NAMALWA (cell line): ENCODE measurements around the gene INIP.
"Not testable (repeated sequence)": the region's sequence is repeated elsewhere in the genome, so short reads cannot be mapped to it uniquely, and the experiment has no call there.

Experiments
- DNase-seq: peaks from one replicate; pipeline ENCODE4 v3.0.0-alpha.2; 2015; ENCODE audit warnings: low spot score

The INIP gene

DNA sequence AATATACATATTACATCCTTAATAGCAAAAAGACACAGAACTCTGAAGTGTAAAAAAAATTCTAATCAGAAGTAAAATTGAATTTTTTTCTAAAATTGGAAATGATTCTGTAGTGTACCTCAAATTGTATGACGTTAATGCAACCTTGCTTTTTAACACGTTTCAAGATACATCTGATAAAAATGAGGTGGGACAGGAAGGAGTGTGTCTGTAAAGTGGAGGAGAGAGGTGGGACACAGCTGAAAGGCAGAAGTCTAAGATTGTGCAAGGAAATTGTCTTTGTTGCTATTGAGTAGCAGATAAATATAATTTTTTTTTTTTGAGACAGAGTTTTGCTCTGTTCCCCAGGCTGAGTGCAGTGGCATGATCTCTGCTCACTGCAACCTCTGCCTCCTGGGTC is 17.0 kb upstream of the INIP start:
- no peak for DNase-seq

DNA sequence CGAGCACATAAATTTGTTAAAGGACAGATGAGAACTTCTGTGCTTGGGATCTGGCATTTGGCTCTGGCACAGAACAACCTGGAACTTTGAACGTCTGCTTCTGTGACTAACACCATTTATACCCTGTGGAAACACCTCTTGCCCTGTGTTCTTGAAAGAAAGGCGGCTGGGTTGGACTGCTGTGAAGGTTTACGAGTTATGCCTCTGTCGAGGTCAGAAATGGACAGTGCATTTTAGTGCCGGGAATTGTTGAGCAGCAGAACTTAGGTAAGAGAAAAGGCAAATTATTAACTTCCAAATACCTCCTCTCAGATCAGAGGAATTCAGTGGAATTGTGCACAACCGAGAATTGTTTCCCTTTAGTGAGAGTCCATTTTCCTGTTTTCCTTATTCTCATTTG is 14.1 kb upstream of the INIP start:
- DNase-seq, result no peak

DNA sequence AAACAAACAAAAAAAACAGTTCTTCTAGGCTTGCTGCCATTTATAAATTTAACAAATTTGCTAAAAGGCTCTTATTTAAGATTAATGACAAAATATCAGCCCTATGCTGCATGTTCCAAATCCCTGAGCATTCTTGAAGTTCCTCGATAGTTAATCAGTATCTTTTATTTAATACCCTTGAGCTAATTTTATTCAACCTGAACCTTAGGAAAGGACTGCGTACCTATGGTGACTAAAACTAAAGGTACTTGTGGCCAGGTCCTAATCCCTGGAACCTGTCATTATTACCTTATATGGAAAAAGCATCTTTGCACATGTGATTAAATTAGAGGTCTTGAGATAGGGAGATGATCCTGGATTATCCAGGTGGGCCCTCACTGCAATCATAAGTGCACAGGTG is 10.5 kb upstream of the INIP start:
- no peak for DNase-seq

DNA sequence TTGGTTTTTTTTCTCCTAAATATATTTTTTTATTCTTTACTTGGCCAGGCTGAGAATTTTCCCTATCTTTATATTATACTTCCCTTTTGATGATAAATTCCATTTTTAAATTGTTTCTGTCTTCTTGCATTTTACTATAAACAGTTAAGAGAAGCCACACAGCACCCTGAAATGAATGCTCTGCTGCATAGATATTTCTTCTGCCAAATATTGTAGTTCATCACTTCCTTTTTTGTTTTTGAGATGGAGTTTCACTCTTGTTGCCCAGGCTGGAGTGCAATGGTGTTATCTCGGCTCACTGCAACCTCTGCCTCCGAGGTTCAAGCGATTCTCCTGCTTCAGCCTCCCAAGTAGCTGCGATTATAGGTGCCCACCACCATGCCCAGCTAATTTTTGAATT is 8.5 kb upstream of the INIP start:
- DNase-seq, result no peak

DNA sequence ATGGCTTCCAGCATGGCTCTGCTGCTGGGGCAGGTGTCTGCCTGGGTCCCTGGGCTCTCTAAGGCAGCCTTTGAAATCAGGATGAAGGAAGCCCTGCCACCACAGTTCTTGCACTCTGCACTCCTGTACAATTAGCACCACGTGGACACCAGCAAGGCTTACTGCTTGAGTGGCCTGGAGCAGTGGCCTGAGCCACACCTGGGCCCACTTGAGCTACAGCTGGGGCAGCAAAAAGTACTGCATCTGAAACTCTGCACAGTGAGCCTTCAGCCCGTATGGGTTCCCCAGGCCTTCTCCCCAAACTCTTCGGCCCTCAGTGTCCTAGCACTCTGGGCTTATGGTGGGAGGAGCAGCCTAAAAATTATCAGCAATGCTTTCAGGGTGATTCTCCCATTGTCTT is 8.0 kb upstream of the INIP start:
- DNase-seq, result no peak

DNA sequence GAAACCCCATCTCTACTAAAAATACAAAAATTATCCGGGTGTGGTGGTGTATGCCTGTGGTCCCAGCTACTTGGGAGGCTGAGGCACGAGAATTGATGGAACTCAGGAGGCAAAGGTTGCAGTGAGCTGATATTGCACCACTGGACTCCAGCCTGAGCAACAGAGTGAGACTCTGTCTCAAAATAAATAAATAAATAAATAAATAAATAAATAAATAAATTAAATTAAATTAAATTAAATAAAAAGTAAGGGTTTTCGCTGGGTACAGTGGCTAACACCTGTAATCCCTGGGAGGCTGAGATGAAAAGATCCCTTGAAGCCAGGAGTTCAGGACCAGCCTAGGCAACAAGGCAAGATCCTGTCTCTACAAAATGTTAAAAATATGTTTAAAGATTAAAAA is 4.8 kb upstream of the INIP start:
- not testable (repeated sequence) for DNase-seq

DNA sequence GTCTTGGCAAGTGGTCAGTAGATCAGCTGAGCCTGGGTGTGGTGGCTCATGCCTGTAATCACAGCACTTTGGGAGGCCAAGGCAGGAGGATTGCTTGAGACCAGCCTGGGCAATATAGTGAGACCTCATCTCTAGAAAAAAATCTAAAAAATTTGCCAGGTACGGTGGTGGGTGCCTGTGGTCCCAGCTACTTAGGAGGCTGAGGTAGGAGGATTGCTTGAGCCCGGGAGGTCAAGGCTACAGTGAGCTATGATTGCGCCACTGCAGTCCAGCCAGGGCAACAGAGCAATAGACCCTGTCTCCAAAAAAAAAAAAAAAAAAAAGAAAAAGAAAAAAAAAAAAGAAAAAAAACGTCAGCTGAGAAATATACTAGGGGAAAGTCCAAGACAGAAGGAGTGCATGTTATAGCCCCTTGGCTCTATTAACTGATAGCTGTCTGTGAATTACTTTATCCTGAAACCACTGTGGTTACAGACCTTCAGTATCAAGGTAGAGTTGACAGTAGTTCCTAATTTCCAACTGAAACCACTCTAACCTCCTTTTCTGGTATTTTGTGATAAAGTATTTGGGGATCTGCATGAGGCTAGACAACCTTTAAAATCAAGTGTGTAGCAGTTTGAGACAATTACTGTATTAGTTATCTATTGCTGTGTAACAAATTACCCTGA is 2.3 kb upstream of the INIP start:
- no peak for DNase-seq

DNA sequence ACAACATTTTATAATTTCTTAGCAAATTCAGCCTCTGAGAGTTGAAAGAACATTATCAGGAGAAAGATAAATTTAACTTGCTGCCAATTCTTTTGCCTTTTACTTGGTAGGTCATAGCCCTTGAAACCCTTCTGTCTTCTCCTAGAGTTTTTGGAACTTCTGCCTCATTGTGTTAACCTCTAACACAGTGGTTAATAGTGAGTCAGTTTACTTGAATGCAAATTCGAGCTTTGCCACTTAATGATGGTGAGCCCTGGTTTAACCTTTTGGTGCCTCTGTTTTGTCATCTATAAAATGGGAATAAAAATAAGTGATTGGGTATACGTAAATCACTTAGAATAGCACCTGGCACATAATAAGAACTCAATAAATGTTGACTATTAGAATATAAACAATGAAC is 1.8 kb upstream of the INIP start:
- no peak for DNase-seq

DNA sequence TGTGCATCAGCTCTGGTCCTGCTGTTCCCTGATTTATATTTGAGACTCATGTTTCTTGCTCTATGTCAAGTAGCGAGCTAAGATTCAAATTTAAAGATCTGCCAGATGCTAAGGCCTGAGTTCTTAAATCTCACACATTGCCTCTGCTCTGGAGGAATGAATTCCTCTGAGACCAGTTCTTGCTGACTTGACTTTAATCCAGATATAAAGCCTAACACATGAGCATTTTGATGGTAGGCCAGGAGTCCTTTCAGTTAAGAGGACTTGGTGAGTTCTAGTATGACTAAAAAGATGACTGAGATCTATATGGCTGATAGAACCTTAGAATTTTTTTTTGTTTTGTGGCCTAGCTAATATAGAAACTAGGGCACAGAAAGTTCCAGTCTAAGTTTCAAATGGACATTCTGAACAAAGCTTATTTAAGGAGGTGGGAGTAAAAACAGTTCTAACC is 1.3 kb upstream of the INIP start:
- DNase-seq, result no peak

DNA sequence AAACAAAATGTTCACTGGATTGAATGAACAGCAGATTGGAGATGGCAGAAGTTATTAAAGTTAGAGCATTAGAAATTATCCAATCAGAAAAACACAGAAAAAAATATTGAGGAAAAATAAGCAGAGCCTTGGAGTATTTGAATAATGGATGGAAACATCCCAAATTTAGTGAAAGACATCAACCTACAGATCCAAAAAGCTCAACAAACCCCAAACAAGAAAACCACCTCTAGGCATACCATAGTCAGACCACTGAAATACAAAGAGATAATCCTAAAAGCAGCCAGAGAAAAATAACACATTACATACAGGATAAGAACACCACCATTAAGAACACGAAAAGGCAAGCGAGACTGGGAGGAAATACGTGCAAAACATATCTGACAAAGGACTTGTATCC is 5.2 kb downstream of the INIP start:
- DNase-seq, result no peak

DNA sequence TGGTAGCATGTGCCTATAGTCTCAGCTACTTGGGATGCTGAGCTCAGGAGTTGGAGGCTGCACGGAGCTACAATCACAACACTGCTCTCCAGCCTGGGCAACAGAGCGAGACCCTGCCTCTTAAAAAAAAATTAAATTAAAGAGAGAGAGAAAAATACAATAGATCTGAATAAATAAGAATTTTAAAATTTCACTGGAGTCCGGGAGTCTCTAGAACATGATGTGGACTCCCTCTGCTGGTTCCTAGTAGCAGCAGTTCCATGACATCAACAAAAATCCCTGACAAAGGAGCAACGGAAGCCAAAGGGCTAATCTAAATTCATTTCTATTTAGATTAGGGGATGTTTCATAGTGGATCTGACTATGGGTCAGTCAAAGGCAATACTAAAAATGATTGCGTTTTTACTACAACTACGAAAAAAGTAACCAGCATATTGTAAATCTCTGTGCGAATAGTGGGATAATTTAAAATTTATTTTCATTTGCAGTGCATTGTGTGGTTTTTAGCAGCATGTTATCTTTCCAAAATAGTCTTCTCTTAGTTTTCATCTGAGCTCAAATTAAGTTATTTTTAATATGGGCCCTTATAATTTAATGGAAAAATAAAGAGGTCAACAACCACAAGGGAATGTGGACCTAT is 6.7 kb downstream of the INIP start:
- DNase-seq, result peak; percentile 28

DNA sequence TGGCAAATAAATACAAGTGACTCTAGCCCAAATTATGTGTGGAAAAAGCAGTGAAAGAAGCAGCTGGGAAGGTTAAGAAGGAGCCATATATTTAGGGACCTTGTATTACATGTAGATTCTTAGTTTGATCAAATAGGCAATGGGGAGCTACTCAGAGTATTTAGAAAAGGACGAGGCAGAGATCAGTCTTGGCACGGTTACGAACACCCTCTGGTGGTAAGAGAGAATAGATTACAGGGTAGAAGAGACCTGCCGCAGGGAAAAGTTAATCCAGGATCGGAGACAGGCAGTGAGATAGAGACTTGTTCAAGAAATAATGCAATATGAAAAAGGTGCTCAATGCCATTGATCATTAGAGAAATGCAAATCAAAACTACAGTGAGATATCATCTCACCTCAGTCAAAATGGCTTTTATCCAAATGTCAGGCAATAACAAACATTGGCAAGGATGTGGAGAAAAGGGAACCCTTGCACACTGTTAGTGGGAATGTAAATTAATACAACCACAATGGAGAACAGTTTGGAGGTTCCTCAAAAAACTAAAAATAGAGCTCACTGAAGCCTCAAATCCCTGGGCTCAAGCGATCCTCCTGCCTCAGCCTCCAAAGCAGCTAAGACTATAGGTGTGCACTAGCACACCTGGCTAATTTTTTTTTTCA is 12.0 kb downstream of the INIP start:
- DNase-seq, result no peak

DNA sequence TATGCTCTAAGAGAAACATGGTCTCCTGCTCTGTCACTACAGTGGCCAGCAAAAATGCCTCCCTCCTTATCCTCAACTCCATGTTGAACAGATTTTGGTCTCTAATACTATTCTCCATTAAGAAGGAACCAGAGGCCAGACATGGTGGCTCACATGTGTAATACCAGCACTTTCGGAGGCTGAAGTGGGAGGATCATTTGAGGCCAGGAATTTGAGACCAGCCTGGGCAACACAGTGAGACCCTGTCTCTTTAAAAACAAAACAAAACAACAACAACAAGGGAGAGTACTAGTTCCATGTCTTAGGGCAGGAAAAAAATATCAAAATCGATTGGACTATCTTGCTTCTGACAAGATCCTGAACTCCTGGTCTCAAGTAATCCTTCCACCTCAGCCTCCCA is 14.6 kb downstream of the INIP start:
- no peak for DNase-seq

DNA sequence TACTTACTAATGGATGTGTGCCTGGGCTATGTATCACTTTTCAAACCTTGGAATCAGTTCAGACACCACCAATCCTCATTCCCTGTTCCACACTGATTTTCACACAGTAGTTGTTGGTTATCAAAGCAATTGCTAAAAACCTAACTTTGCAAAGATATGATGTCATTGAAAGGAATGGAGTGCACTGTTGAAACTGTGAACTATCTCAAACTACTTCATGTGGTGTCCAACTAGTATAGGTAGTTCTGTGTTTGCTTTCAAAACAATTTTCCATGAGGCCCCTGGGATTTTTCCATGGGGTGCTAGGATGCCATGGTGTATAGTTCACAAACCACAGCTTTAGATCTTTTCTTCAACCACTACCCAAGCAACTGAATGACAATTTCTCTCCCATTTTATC is 17.8 kb downstream of the INIP start:
- no peak for DNase-seq

DNA sequence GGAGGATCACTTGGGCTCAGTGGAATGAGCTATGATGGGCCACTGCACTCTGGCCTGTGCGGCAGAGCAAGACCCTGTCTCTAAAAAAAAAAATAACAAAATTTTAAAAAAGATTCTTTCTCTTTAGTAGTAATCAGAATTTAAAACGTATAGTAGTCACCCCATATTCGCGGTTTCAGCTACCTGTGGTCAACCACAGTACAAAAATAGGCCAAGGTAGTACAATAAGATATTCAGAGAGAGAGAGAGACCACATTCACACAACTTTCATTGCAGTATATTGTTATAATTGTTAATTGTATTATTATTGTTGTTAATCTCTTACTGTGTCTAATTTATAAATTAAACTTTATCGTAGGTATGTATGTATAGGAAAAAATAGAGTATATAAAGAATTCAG is 18.7 kb downstream of the INIP start:
- DNase-seq, result no peak

DNA sequence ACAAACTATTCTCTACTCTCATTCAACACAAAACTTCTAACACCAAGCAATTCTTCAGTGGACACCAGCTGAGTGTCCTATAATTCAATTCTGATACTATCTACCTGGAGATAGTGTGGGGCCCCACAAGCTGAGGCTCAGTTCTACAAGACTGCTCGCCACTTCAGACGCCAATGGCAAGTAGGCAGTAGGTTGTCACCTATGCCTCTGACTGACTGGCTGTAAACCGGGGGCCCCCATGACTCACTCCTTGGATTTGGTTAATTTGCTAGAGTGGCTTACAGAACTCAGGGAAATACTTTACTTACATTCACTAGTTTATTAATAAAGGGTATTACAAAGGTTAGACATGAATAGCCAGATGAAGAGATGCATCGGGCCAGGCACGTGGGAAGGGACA is 21.5 kb downstream of the INIP start:
- no peak for DNase-seq

DNA sequence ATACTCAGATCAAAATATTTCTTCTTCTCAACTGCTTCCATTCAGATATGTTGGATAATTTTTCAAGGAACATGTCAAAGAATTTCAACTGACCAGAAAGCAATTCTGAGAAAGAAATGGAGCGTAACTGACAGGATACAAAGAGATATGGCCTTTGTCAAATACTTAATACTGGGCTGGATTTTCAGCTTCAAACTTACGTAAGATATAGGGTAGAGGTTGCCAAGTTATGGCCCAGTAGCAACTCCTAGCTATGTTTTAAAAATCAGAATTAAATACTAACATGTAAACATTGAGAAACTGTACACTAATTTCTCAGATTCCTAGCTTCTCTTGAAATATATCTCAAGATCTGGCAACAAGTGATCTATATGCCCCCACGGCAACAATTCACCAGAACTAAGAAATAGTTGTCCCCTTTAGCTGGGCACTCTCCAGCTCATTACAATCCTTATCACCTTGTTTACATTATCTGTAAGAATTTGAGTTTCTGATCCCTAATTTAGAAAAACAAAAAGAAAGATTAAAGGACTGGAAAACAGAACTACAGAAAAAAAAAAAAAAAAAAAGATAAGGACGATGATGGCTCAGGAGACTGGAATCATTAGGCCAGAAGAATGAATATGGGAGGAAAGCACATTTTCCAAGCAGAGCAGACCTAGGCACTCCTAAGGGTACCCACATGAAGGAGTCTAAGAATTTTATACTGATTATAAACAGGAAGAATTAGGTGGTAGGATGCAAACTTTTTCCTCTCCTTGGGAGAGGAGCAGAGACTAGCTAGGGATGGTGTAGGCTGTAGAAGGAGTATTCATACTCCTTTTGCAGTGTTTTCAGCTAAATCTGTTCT is 23.0 kb downstream of the INIP start:
- no peak for DNase-seq

DNA sequence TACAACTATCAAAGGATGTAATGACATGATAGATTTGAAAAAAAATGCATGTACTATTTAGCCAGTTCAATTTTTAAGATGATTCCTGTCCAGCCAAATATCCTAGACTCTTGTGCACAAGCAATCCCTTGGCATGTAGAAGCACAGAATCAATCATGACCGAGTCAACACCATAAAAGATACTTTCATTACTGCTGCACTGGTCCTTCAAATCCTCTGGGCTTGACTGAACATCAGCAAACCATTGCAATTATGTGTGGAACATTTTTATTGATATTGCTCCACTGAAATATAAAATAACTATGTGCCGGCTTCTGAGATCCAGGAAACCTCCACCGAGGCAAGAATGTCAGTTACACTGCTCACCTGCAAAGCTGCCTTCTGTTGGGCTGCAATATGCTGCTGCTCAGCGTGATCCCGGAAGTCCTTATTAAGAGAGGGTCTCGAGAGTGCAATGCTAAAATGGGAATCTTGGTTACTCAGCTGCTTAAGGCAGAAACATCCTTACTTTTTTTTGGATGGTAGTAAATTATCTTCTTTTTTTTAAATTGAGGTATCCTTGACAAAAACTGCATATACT is 28.7 kb downstream of the INIP start:
- DNase-seq, result no peak

DNA sequence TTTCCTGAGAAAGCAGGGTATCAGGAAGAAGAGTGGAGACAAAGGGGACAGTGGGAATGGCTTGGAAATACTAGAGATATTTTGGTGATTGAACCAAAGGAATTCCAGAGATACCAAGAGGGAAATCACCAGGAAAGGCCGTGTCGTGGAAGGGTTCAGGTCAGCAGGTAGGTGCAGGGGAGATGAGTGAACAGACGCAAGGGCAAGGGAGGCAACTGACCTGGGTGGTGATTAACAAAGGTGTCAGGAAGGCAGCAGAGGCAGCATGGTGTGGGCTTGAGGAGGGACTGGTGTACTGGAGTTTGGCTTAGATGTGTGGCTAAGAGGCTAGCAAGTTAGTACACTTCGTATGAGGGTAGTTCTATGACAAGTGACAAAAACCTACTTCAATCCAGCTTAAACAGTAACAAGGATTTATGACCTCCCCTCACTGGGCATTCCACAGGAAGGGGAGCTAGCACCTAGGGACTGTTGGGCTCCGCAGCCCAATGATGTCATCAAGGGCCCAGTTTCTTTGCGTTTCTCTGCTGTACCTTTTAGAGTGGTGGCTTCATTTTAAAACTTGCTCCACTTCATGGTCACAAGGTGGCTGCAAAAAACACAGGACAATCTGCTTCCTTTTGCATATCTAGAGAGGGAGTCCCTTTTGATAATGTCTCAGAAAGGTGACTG is 37.0 kb downstream of the INIP start:
- DNase-seq, result no peak

DNA sequence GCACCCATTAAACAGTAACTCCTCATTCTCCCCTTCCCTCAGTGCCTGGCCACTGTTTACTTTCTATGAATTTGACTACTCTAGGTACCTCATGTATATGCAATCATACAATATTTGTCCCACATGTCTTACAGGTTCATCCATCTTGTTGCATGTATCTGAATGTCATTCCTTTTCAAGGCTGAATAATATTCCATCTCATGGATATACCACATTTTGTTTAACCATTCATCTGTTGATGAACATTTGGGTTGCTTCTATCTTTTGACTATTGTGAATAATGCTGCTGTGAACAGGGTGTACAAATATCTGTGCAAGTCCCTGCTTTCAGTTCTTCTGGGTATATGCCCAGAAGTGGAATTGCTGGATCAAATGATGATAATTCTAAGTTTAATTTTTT is 40.9 kb downstream of the INIP start:
- DNase-seq, result no peak

DNA sequence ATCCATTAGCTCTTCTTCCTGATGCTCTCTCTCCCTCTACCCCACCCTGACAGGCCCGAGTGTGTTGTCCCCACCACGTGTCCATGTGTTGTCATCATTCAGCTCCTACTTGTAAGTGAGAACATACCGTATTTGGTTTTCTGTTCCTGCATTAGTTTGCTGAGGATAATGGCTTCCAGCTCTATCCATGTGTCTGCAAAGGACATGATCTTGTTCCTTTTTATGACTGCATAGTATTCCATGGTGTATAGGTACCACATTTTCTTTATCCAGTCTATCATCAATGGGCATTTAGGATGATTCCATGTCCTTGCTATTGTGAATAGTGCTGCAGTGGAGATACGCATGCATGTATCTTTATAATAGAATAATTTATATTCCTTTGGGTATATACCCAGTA is 44.7 kb downstream of the INIP start:
- not testable (repeated sequence) for DNase-seq
